ENCODE measurements around the gene PLEKHH1. TPM values are rescaled to one million over a fixed set of nuclear protein-coding genes. Genes with fewer than 3 reads are reported as not detected.

The PLEKHH1 gene
- total RNA-seq, 1 donor from 2014 or later: 3.7 TPM

- intact Hi-C loops (cut with micrococcal nuclease): no loop called here
- peaks cover 13% of the 10 kb centered on the region for H3K27me3 ChIP-seq (ENCODE audit: low read depth)
- no peaks in the 10 kb centered on the region for H3K9me3 ChIP-seq (replicated peaks)
- TF ChIP-seq CTCF (IDR thresholded peaks at IDR 0.05; ENCODE audit: borderline replicate concordance): no peak
- no peak for DNase-seq
- no peak overlapping the region for H3K27ac ChIP-seq (replicated peaks)
- H3K4me3 ChIP-seq: no peak overlapping the region
- H3K4me1 ChIP-seq: no peaks in the 10 kb centered on the region
- no peaks in the 10 kb centered on the region for H3K36me3 ChIP-seq
Observed at GRCh38 chr14:67609642-67610310, 76.7 kb downstream of the PLEKHH1 start.

GRCh38 chr14:67610491-67610890 is 77.4 kb downstream of the PLEKHH1 start:
- no peaks in the 10 kb centered on the region for H3K36me3 ChIP-seq
- no peaks in the 10 kb centered on the region for H3K9me3 ChIP-seq (replicated peaks)
- H3K4me1 ChIP-seq: no peaks in the 10 kb centered on the region
- H3K4me3 ChIP-seq: no peak overlapping the region
- DNase-seq: no peak
- no peak overlapping the region for H3K27ac ChIP-seq (replicated peaks)
- H3K27me3 ChIP-seq (ENCODE audit: low read depth): peaks cover 10% of the 10 kb centered on the region
- intact Hi-C loops (cut with micrococcal nuclease): no loop called here
- TF ChIP-seq CTCF (IDR thresholded peaks at IDR 0.05; ENCODE audit: borderline replicate concordance): no peak

DNA sequence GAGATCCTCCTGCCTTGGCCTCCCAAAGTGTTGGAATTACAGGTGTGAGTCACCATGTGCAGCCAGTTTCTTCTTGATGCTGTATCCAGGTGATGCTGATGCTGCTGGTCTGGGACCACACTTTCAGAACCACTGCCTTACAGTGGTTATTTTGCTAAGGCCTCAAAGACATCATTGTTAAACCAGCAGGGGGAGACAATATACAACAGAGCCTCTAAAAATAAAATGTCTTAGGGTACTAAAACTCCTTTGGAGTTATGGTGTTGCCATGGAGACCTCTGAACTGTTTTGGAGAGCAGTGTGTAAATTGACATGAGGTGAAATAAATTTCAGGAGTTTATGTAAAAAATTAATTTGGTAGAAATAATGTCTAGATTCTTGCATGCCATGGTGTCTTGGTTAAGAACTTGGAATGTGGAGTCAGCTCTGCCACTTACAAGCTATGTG is 85.5 kb downstream of the PLEKHH1 start:
- peak overlapping the region; percentile 54 for H3K27ac ChIP-seq (replicated peaks)
- peak overlapping the region; percentile 69 for H3K4me3 ChIP-seq
- no peaks in the 10 kb centered on the region for H3K27me3 ChIP-seq (ENCODE audit: low read depth)
- H3K4me1 ChIP-seq: peaks cover 26% of the 10 kb centered on the region
- peak; percentile 76 for TF ChIP-seq CTCF (IDR thresholded peaks at IDR 0.05; ENCODE audit: borderline replicate concordance)
- H3K9me3 ChIP-seq (replicated peaks): no peaks in the 10 kb centered on the region
- DNase-seq: no peak
- no peaks in the 10 kb centered on the region for H3K36me3 ChIP-seq
- intact Hi-C loops (cut with micrococcal nuclease): no loop called here

DNA sequence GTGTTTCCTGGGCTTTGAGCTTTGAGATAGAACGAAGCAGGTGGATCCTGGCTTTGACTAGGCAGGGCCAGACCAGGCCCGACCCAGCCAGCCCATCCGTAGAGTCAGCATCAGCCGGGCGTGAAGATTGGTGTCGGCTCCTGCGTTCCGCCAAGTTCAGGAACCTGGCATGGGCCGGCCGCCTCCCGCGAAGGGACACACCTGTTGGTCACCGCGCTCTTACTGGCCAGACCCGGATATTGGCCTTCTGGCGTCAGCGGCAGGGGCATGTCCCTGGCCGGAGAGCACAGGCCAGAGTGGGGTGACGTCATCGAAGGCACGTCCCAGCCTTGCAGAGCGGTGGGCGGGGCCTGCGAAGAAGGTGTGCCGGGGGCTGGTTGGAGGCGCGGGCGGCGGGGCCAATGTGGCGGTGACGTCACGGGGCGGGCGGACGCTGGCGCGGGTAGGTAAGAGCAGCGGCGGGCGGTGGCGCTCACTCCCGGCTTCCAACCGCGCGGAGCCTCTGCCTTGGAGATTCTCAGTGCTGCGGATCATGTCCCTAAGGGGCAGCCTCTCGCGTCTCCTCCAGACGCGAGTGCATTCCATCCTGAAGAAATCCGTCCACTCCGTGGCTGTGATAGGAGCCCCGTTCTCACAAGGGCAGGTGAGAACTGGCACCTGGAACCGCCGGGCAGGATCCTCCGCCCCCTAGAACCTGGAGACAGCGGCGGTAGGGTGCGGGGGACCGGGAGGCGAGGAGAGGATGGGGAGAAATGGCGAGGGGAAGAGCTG is 86.5 kb downstream of the PLEKHH1 start, which contains the start of gene ARG2:
Gene ARG2 (plus strand): TSS at position 475 of the 771 bp plus-strand sequence. CDS start 58 bp downstream, at position 533.
- peaks cover 26% of the 10 kb centered on the region for H3K4me1 ChIP-seq
- H3K4me3 ChIP-seq: peak within 1 kb of the TSS; percentile 69
- TF ChIP-seq CTCF (IDR thresholded peaks at IDR 0.05; ENCODE audit: borderline replicate concordance): no peak
- no peaks in the 10 kb centered on the region for H3K36me3 ChIP-seq
- peak within 1 kb of the TSS; percentile 54 for H3K27ac ChIP-seq (replicated peaks)
- H3K9me3 ChIP-seq (replicated peaks): no peaks in the 10 kb centered on the region
- DNase-seq: peak; percentile 97
- intact Hi-C loops (cut with micrococcal nuclease): no loop called here
- H3K27me3 ChIP-seq (ENCODE audit: low read depth): no peaks in the 10 kb centered on the region

DNA sequence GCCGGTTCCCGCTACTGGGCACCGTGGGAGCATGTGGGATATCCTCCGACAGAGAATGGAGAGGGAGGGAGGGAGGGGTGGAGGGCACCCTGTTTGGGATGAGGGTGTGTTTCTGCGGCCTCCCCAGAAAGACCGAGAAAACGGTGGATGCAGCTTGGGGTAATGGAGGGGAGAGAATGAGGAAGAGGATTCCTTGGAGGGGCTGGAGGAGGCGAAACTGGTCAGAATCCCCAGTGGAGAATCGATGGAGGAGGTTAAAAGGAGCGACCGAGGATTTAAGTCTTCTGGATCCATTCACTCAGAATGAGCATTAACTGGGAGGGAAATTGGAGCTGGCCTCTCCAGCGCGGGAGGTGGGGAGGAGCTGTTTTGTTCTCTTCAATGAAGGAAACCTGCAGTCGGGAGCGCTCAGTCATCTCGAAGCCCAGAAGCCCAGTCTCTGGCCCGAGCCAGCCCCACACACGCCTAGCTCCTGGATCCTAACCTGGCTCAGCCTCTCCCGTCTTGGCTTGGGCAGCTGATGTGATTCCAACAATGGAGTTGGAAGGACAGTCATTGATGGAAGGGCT is 87.2 kb downstream of the PLEKHH1 start:
- H3K4me1 ChIP-seq: peaks cover 26% of the 10 kb centered on the region
- H3K4me3 ChIP-seq: peak overlapping the region; percentile 69
- intact Hi-C loops (cut with micrococcal nuclease): no loop called here
- no peaks in the 10 kb centered on the region for H3K27me3 ChIP-seq (ENCODE audit: low read depth)
- H3K9me3 ChIP-seq (replicated peaks): no peaks in the 10 kb centered on the region
- peak overlapping the region; percentile 54 for H3K27ac ChIP-seq (replicated peaks)
- H3K36me3 ChIP-seq: no peaks in the 10 kb centered on the region
- no peak for DNase-seq
- no peak for TF ChIP-seq CTCF (IDR thresholded peaks at IDR 0.05; ENCODE audit: borderline replicate concordance)

Measured in left ventricle myocardium inferior (tissue), 1 donor.